ENCODE measurements around the gene GABRR2. TPM values are rescaled to one million over a fixed set of nuclear protein-coding genes. Genes with fewer than 3 reads are reported as not detected.
"Not testable (repeated sequence)": the region's sequence is repeated elsewhere in the genome, so short reads cannot be mapped to it uniquely, and the experiment has no call there.

GABRR2 gene
- total RNA-seq, 1 experiment from 2014 or later, result not detected

DNA sequence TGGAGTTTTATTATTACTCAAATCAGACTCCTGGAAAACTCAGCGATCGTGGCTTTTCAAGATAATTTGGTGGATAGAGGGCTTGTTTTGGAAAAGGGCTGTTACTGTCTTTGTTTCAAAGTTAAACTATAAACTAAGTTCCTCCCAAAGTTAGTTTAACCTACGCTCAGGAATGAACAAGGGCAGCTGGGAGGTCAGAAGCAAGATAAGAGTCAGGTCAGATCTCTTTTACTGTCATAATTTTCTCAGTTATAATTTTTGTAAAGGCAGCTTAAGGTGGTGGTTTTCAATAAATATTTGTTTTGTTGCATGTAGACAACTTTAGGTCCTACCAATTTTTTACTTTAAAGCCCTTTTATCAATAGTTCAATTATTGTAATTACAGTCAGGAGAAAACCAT, 9.2 kb upstream of the GABRR2 start:
- DNase-seq (ENCODE audit: low spot score), result no peak

DNA sequence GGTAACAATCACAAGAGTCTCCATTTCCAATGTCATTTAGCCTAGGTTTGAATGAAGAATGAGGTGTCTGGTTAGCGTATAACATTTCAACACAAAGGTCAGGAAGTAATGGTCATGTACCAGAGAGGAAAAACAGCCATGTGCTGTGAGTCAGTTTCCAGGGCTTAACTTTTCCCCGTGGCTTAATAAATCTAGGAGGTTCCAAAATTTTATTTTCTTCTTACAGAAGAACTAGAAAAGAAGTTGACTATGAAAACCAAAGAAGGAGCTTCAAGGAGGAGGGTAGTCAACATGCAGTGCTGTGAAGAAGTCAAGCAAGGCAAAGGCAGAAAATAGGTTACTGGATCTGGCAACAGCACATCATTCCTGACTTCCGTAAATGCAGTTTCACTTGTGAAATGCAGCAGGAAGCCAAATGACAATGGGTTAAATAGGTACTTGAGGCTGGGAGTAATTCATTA, 8.4 kb upstream of the GABRR2 start:
- DNase-seq (ENCODE audit: low spot score), result no peak

DNA sequence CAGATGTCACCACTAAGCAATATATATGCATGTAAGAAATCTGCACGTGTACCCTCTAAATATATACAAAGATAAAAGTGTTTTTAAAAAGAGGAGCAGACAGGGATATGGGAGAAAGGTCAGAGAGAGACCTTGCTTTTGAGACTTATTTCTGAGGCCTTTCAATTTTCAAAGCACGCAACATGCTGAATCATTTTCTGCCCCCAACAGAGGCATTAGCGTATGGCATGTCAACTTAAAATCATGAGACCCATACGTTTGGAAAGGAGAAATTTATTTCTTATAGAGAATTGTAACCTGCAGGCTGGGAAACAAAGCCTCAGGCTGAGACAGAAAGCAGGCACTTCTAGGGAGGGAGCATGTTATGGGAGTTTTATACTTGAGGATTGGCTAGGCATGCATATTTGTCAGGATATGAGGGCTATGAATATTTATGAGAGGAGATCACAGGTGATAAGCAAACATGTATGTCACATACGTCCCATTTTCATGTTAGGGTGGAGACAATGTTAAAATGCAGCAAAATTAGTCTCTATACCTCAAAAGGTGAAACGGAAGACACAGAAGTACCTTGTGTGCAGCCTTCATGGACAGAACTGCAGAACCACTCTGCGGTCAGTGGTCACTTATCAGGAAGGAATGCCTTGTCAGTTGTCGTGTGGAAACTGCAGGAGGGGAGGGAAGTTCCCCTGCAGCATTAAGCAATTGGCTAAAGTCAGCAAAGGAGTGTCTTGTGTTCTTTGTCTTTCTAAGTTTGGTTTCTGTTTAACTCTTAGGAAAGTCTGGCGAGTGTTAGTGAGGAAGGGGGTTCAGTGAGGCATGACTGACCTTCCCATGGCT, 6.3 kb upstream of the GABRR2 start:
- DNase-seq (ENCODE audit: low spot score), result no peak

DNA sequence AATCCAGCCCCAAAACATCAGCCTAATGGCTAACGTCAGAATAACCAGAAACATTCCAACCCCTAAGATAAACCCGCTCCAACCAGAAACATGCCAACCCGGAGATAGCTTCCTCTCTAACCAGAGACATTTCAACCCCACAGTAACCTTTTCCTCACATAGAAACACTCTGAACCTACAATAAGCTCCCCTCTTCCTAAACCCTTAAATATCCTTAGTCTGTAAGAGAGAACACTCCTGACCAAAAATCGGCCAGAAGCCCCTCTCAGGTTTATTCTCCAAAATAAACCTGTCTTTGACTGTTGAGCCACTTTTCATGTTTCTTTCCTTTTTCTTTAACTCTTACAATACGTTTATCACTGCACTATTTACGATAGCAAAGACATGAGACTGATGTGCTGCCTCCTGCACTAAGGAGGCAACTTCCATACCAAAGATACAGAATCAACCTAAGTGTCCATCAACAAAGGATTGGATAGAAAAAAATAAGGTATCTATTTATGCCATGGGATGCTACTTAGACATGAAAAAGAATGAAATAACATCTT, 5.0 kb upstream of the GABRR2 start:
- DNase-seq (ENCODE audit: low spot score), result no peak

DNA sequence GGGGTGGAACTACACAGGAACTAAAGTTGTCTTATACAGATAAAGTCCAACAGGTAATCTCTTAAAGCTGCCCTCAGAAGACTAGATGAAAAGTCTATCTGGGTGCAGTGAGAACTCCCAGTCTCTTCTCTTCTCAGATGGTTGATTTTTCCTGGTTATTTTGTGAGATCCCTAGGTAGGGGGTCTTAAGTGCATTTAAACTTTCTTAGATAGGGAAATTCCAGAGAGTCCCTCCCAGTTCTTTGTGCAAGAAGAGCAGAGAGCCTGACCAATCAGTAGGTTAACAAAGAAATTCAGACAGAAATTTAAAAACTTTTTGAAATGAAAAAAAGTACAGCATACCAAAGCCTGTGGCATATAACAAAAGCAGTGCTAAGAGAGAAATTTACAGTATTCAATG, 2.0 kb upstream of the GABRR2 start:
- no peak for DNase-seq (ENCODE audit: low spot score)

DNA sequence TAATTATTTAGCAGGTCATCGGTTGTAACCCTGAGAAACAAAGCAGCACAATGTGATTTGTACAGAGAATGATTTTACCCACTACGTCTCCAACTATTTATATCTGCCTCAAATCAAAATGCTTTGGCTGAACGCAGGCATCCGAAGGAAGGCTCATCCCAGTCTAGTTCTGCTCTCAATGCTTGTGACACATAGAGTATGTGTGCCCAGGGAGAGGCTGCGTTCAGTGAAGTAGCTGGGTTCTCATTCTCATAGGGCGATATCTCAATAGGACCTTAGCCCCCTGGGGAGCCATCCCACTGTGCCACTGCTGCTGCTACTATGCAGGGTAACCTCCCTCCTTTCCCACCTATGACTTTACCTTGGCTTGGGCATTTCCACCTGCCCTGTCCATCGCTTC, 407 bp downstream of the GABRR2 start:
- no peak for DNase-seq (ENCODE audit: low spot score)

DNA sequence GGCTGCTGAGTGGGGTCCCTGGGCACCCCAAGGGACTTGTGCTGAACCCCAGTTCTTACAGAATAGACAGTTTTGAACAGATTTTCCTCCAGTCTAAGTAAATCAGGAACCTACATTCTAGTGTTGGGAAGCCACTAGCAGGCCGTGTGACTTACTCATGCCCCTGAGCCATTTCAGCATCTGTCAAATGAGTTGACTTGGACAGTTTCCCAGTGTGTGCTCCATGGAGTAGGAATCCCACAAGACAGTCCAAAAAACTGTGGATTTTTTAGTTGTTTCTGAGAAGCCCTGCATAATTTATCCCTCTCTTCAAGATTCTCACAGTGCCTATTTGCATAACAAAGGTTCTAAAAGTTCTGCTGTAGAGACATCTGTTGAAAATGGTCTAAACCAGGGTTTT, 2.1 kb downstream of the GABRR2 start:
- DNase-seq (ENCODE audit: low spot score), result no peak

DNA sequence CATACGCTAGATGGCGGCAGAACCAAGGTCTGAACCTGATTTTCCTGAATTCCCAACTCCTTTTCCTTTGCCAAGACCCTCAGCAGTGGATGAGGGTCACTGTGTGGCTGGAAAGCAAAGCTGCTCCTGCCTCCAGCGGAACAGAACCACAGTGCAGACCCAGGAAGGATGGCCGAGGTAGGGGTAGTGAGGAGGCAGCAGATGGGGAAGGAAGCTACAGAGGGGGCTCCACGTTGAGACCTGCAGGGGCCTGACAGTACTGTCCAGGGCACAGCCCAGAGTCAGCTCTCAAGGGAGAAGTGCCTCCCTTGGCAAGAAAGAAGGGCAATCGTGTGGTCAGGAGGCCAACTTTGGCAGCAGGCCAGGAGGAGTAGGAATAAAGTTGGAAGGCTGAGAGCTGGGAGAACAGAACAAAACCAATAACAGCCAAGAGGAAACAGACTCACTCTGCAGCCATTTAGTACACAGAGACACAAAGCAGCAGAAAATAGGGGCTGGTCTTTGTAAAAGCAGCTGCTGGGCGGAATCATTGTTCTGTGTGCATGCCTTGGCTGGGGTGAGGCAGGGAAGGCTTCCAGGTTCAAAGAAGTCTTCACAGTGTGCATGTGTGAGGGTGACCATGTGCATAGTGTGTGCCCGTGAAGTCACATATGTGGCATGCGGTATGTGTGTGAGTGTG, 3.1 kb downstream of the GABRR2 start:
- DNase-seq (ENCODE audit: low spot score), result peak; percentile 69

DNA sequence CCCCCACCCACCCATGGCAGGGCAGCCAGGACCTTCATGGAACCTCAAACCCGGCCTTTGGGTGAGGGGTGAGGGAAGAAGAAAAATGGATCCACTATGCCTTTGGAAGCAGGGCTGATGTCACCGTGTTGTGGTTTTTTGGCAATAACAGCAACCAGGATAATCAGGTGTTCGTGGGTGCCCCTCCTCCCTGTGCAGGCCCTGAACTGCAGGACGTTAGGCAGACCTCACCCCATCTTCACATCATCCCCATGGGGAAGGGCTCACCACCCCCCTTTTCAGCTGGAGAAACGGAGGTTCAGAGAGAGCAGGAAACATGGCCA, 3.6 kb downstream of the GABRR2 start:
- no peak for DNase-seq (ENCODE audit: low spot score)

DNA sequence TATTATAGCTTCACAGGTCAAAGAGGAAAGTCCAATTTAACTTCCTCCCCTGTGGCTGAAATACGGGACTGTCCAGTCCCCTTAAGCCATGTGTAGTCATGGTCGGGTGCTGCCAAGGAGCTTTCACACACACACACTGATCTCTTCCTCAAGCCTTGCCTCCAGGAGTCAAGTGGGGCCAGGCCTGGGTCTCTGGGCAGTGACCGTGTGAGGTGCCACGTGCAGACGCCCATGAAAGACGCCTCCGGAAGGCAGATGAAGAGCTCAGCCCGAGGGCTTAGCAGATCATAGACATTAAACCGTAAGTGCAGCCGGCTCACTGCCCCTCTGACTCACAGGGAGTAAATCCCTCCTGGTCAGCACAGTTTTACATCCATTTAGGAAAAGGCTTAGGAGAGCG, 4.2 kb downstream of the GABRR2 start:
- DNase-seq (ENCODE audit: low spot score), result peak; percentile 33

DNA sequence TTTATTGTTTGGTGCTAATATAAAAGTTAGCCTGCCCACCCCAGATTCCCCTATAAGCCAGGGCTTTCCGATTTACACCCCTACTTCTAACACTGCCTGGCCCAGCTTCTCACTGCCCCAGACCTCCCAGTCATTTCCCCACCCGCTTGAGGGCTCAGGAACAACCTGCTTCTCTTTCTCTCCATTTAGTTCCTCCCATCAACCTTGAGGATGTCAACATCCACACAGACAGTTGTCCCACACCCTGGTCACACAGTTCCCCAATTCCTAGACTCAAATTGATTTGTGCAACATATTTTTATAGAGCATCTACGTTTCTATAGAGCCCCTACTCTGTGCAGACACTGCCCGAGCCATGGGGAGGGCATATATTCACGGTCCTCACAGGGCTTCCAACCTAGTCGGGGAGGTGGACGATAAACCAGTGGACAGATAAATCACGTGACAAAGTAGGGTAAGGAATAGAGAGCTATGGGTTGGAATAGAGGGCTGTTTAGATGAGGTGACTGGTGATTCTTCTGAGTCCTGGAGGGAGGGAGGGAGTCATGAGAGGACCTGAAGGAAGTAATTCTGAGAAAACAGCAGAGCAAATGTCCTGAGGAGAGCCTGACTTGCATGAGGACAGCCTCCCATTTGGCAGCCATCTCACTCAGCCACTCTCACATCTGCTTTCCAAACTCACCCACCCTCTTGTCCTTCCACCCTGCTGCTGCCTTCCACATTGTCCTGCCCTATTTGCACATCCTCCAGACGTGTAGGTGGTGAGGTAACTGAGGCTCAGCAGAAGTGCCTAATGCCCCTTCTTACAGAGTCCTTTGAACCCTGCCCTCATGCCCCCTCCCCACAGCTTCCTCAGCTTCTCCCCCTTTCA, 6.3 kb downstream of the GABRR2 start:
- no peak for DNase-seq (ENCODE audit: low spot score)

DNA sequence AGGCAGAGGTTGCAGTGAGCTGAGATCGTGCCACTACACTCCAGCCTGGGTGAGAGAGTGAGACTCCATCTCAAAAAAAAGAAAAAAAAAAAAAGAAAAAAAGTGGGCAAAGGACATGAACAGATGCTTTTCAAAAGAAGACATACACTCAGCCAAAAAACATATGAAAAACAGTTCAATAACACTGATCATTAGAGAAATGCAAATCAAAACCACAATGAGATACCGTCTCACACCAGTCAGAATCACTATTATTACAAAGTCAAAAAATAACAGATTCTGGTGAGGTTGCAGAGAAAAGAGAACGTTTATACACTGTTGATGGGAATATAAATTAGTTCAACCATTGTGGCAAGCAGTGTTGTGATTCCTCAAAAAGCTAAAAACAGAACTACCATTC, 10.6 kb downstream of the GABRR2 start:
- not testable (repeated sequence) for DNase-seq (ENCODE audit: low spot score)

DNA sequence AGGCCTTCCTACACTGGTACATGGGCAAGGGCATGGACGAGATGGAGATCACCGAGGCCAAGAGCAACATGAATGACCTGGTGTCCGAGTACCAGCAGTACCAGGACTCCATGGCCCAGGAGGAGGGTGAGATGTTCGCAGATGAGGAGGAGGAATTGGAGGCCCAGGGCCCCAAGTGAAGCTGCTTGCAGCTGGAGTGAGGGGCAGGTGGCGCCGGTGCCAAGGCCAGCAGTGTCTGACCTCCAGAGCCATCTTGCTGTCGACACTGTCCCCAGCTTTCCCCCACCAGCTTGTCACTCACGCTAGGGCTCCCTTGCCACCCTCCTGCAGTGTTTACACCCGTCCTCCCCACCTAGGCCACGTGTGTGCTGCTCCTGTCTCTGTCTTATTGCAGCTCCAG, 12.2 kb downstream of the GABRR2 start:
- no peak for DNase-seq (ENCODE audit: low spot score)

DNA sequence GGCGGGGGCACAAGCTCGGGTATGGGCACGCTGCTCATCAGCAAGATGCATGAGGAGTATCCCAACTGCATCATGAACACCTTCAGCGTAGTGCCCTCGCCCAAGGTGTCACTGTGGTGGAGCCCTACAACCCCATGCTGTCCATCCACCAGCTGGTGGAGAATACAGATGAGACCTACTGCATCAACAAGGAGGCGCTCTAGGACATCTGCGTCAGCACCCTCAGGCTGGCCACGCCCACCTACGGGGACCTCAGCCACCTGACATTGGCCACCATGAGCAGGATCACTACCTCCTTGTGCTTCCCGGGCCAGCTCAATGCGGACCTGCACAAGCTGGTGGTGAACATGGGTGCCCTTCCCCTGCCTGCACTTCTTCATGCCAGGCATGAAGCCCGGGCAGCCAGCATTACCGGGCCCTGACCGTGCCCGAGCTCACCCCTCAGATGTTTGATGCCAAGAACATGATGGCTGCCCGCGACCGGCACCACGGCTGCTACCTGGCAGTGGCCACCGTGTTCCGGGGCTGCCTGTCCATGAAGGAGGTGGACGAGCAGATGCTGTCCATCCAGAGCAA, 12.8 kb downstream of the GABRR2 start:
- no peak for DNase-seq (ENCODE audit: low spot score)

DNA sequence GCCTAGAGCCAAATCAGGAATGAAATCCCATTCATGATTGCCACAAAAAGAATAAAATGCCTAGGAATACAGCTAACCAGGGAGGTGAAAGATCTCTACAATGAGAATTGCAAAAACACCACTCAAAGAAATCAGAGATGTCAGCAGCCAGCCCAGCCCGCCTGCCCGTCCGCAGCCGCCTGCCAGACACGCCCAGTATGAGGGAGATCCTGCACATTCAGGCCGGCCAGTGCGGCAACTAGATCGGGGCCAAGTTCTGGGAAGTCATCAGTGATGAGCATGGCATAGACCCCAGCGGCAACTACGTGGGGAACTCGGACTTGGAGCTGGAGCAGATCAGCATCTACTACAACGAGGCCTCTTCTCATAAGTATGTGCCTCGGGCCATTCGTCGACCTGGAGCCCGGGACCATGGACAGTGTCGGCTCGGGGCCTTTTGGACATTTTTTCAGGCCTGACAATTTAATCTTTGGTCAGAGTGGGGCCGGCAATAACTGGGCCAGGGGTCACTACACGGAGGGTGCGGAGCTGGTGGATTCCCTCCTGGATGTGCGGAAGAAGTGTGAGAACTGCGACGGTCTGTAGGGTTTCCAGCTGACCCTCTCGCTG, 13.4 kb downstream of the GABRR2 start:
- DNase-seq (ENCODE audit: low spot score), result no peak

DNA sequence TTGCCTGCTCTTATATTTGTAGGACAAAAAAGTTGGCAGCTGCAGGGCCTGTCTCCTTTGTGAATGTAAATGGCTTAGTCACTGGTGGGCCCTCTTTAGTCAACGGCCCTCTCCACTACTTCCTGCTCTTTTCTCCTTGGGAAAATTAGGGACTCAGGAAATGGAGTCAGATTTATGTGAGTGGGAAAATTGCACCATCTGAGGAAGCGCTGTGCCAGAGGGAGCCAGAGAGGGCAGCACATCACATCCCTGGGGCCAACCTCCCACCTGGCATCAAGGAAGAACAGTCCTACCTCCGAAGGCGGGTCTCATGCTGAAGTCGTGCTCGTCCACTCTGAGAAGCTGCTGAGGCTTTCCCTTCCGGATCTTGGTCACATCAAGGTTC, 15.6 kb downstream of the GABRR2 start:
- peak; percentile 60 for DNase-seq (ENCODE audit: low spot score)

DNA sequence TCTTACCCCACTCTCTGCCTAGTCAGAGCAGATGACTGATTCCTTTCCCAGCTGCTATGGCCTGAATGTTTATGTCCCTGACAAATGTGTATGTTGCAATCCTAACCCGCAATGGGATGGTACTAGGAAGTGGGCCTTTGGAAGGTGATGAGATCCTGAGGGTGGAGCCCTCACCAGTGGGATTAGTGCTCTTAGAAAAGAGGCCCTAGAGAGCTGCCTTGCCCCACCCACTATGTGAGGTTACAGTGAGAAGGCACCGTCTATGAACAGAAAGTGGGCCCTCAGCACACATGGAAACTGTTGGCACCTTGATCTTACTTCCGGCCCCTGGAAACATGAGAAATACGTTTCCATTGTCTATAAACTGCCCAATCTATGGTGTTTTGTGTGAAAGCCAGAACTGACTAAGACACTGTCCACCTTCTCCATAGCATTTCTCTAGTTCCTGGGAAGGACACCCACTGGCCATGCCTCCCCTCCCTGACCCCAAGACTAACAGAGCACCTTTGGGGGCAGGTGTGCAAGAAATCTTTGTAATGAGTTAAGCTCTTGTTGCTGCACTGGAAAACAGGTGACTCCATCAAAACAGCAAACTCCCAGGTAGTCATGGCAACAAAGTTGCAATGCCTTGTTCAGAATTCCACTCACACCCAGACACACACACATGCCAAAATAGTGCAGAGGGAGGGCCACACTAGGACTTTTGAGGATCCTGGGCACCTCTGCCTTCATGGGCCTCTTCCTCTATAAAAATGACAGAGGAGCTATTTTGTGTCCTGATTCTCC, 16.2 kb downstream of the GABRR2 start:
- DNase-seq (ENCODE audit: low spot score), result peak; percentile 93

DNA sequence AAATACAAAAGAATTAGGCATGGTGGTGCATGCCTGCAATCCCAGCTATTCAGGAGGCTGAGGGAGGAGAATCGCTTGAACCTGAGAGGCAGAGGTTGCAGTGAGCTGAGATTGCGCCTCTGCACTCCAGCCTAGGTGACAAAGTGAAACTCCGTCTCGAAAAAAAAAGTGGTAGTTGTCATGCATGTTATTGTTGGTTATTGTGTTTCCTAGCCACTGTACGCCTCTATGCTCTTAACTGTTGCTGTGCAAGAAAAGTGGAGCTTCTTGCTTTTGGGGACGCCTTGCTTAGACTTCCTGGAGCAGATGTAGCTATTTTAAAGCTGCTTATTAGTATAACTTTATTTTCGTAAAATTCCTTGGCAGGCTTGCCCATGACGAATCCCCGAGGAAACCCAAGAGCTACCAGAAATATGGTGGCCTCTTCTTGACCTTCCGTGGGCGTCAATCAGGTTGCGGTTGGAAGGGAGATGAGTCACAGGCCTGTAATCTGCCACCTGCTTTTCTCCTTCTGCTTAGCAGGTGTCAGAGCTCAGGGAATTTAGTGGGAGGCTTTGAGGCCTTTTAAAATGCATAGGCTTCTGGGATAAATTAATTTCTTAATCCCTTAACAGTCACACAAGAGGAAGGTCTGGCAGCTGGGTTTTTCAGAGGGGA, 17.3 kb downstream of the GABRR2 start:
- peak; percentile 96 for DNase-seq (ENCODE audit: low spot score)

DNA sequence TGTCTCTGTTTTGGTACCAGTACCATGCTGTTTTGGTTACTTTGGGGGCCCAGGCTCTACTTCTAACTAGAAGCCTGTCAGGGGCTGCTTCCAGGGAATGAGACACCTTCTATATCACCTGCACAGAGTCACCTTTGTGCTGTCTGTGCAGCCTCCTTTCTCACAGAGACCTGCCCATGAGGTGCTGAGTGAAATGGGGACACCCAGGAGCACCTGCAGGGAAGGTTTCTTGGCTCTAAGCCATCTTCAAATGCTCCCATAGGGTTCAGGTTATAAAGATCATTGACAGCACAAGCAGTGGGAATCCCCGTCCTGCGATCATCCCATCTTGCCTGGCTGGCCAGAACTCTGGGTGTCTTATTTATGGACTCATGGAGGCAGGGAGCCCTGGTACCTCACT, 19.1 kb downstream of the GABRR2 start:
- DNase-seq (ENCODE audit: low spot score), result no peak

DNA sequence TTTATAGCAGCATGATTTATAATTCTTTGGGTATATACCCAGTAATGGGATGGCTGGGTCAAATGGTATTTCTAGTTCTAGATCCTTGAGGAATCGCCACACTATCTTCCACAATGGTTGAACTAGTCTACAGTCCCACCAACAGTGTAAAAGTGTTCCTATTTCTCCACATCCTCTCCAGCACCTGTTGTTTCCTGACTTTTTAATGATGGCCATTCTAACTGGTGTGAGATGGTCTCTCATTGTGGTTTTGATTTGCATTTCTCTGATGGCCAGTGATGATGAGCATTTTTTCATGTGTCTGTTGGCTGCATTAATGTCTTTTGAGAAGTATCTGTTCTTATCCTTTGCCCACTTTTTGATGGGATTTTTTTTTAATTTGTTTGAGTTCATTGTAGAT, 20.0 kb downstream of the GABRR2 start:
- DNase-seq (ENCODE audit: low spot score), result not testable (repeated sequence)

Measured in HT-29 (cell line).